ENCODE data around the gene EHMT1.

Gene EHMT1

DNA sequence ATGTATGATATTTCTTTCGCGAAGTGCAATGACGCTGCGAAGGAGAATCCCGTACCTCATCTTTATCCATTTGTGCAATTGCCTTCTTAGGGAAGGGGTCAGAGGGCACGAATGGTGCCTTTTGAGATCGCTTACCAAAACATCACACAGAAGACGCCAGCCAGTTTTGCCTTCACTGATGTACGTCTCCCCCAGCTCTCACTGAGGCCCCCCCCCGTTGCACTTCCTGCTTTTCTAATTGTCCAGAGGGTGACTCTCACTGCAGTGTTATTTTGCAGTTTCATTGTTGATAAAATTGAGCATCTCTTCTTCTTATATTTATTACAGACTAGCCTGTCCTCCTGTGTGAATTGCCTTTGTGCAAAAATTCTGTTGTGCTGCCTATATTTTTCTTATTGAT, 219.8 kb downstream of the EHMT1 start:
- TF ChIP-seq, protein P1, sequence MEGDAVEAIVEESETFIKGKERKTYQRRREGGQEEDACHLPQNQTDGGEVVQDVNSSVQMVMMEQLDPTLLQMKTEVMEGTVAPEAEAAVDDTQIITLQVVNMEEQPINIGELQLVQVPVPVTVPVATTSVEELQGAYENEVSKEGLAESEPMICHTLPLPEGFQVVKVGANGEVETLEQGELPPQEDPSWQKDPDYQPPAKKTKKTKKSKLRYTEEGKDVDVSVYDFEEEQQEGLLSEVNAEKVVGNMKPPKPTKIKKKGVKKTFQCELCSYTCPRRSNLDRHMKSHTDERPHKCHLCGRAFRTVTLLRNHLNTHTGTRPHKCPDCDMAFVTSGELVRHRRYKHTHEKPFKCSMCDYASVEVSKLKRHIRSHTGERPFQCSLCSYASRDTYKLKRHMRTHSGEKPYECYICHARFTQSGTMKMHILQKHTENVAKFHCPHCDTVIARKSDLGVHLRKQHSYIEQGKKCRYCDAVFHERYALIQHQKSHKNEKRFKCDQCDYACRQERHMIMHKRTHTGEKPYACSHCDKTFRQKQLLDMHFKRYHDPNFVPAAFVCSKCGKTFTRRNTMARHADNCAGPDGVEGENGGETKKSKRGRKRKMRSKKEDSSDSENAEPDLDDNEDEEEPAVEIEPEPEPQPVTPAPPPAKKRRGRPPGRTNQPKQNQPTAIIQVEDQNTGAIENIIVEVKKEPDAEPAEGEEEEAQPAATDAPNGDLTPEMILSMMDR (IDR thresholded peaks at IDR 0.05; ENCODE audit: extremely low read depth, missing control alignments): no peak
- DNase-seq (ENCODE audit: low spot score): no peak

DNA sequence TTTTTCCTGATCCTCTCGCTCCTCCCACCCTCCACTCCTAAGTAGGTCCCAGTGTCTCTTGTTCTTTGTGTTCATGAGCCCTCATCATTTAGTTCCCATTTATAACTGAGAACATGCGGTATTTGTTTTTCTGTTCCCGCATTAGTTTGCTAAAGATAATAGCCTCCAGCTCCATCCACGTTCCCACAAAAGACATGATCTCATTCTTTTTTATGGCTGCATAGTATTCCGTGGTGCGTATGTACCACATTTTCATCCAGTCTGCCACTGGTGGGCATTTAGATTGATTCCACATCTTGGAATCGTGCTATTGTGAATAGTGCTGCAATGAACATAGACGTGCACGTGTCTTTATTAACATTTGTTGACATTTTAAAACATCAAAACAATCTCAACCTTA, 224.6 kb downstream of the EHMT1 start:
- DNase-seq (ENCODE audit: low spot score): no peak
- TF ChIP-seq, protein P1 (IDR thresholded peaks at IDR 0.05; ENCODE audit: extremely low read depth, missing control alignments): no peak

DNA sequence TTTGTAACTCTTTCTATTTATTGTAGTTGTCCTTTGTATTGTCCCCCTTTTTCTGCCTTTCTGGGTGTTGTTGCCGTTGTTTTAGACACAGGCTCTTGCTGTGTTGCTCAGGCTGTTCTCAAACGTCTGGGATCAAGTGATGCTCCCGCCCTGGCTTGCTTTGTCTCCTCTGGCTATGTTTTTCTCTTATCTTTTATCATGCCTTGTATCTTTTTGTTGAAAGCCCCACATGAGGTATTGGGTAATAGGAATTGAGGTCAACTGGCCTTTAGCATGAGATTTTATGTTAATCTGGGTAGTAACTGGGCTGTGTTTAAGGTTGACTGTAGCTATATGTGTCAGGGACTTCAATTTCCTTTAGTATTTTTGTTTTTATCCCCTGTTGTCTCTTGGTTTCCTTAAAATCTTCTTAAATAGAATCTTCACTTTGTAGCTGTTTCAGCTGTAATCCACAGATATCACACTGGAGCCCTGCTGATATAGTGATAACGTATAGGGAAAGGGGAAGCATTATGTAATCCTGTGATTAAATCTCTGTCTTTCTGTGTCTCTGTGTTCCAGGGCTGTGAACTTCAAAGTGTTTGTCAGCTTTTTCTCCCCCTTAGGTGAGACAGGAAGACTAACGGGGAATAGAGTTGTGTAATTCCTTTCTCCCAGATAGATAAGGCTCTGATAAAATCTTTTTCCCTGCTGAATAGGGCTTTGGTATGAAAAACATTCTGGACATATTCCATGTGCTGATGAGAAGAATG, 232.9 kb downstream of the EHMT1 start:
- DNase-seq (ENCODE audit: low spot score): no peak
- TF ChIP-seq, protein P1 (IDR thresholded peaks at IDR 0.05; ENCODE audit: extremely low read depth, missing control alignments): no peak

DNA sequence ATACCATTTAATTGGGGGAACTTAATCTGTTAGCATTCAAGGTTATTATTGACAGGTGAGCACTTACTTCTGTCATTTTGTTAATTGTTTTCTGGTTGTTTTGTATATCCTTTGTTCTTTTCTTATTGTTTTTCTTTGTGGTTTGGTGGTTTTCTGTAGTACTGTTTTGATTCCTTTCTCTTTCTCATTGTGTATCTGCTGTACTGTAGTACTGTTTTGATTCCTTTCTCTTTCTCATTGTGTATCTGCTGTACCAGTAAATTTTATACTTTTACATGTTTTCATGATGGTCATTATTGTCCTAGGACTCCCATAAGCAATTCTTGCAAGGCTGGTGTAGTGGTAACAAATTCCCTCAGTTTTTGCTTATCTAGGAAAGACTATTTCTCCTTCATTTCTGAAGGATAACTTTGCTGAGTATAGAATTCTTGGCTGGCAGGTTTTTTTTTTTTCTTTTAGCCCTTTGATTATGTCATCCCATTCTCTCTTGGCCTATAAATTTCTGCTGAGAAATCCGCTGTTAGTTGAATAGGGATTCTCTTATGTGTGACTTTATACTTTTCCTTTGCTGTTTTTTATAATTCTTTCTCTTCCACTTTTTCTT, 234.7 kb downstream of the EHMT1 start:
- DNase-seq (ENCODE audit: low spot score): no peak
- TF ChIP-seq, protein P1 (IDR thresholded peaks at IDR 0.05; ENCODE audit: extremely low read depth, missing control alignments): no peak

DNA sequence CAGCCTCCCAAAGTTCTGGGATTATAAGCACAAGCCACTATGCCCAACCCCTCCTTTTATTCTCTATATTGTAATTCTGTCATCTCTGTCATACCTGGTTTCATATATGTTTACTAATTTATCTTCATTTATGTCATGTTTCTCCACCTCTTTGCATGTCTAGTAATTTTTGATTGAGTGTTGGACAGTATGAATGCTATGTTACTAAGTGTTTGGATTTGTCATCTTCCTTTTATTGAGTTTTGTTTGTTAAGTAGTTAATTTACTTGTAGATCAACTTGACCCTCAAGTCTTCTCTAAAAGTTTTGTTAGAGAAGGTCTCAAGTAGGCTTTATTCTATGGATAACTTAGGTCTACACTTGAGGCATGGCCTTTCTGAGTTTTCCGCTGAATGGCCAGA, 241.6 kb downstream of the EHMT1 start:
- no peak for DNase-seq (ENCODE audit: low spot score)
- TF ChIP-seq, protein P1 (IDR thresholded peaks at IDR 0.05; ENCODE audit: extremely low read depth, missing control alignments): no peak

DNA sequence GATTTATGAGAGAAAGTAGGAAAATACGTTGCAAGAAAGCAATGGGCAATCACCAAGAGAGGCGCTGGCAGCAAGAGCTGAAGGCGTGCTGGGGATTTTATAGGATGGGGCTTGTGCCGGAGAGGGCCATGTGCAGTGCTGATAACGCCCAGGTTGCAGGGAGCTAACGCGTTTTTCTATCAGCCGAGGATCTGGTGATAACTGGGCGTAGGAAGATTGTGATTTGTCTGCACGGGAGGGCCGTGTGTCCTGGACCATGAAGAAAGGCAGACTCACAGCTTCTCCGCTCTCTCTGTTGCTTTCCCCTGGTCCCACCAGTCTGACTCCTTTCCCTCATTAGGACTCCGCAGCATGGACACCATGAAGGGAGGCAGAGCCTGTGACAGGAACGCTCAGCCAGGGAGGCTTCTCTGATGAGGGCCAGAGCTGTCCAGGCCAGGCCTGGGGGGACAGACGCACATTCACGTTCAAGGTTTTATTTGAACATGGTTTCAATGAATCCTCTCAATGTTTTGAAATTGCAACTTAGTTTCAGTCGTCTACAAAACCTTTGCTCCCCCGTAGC, 246.9 kb downstream of the EHMT1 start:
- no peak for DNase-seq (ENCODE audit: low spot score)
- TF ChIP-seq, protein P1 (IDR thresholded peaks at IDR 0.05; ENCODE audit: extremely low read depth, missing control alignments): no peak
